HepG2 (cell line): Measurements from ENCODE around the gene APBB3. TPM values are rescaled to one million over a fixed set of nuclear protein-coding genes. Genes with fewer than 3 reads are reported as not detected.

Experiments
- ATAC-seq: fragments of 200-7000 bp; cut with Tn5 transposase; 3 replicates; pipeline ENCODE4 v1.9.1; 2020; ENCODE audit warnings: mild to moderate bottlenecking, moderate library complexity
- BruUV-seq: library from RNA; stranded (reverse); fragments of 400-500 nt; replicated peaks from 2 replicates; lab custom pipeline; 2021; lab: Mats Ljungman, UMichigan
- CTCF ChIA-PET: fragments of 300-600 bp; formaldehyde crosslinking; extraction: SDS; loops from one replicate; lab custom pipeline; 2021; ENCODE audit warnings: low total read pairs, inconsistent platforms, low intra/inter-chr PET ratio; lab: Yijun Ruan, JAX
- POLR2A ChIA-PET: fragments of 350-600 bp; sonication (Branson Sonifier 250); formaldehyde crosslinking; loops from one replicate; lab custom pipeline; 2020; ENCODE audit warnings: antibody characterized with exemption, inconsistent platforms; lab: Yijun Ruan, JAX
- DNase-seq: peaks from one replicate; pipeline ENCODE4 v3.0.0-alpha.2; 2015; ENCODE audit warnings: low spot score
- FAIRE-seq: peaks from 3 replicates; lab custom pipeline; 2011; peaks lifted over from hg19 to GRCh38; lab: Jason Lieb, UNC
- H2AFZ ChIP-seq: one replicate; pipeline ENCODE4 v1.6.1; 2011; ENCODE audit warnings: low read length, inconsistent platforms
- H3K27ac ChIP-seq: fragments of 300-600 bp; 3 replicates; pipeline ENCODE4 v1.8.0; 2011; ENCODE audit warnings: mixed run types, mild to moderate bottlenecking, mixed read lengths, low read length, inconsistent platforms; ENCODE audit not compliant: insufficient read depth; ENCODE audit errors: extremely low read length
- H3K27me3 ChIP-seq, 2 experiments: fragments of 200-600 bp in 1 of 2; 2 replicates in 1 of 2; 3 replicates in 1 of 2; pipeline versions ENCODE4 v1.6.0 to v1.8.0; 2011; ENCODE audit warnings: low read length in 2 of 2, mild to moderate bottlenecking in 2 of 2, moderate library complexity in 2 of 2, inconsistent platforms in 1 of 2; ENCODE audit not compliant: insufficient read depth in 2 of 2, control insufficient read depth in 1 of 2
- H3K36me3 ChIP-seq, 2 experiments: fragments of 200-600 bp in 1 of 2; replicated peaks in 1 of 2; 2 replicates in 1 of 2; 3 replicates in 1 of 2; pipeline versions ENCODE4 v1.5.1 to v1.8.0; 2011; ENCODE audit warnings: low read length in 2 of 2, inconsistent platforms in 1 of 2; ENCODE audit not compliant: insufficient read depth in 2 of 2, control insufficient read depth in 1 of 2
- H3K4me1 ChIP-seq: 2 replicates; pipeline ENCODE4 v1.5.1; 2012; ENCODE audit warnings: low read length, inconsistent platforms; ENCODE audit not compliant: insufficient read depth
- H3K4me2 ChIP-seq: 2 replicates; pipeline ENCODE4 v1.6.0; 2011; ENCODE audit warnings: low read depth, low read length, inconsistent platforms
- H3K4me3 ChIP-seq, 3 experiments: fragments of 200-600 bp in 1 of 3; sonication (generic), shearing (Covaris generic) in 1 of 3; replicated peaks in 1 of 3; 2 replicates each; pipeline ENCODE4 v1.5.1; 2011 to 2016; ENCODE audit warnings: low read length in 3 of 3, inconsistent platforms in 2 of 3, low read depth in 2 of 3, mild to moderate bottlenecking in 2 of 3, control low read depth in 1 of 3, mixed read lengths in 1 of 3; ENCODE audit not compliant: insufficient read depth in 1 of 3
- H3K79me2 ChIP-seq: one replicate; pipeline ENCODE4 v1.6.1; 2011; ENCODE audit warnings: low read length, inconsistent platforms; ENCODE audit not compliant: insufficient read depth
- H3K9ac ChIP-seq: 2 replicates; pipeline ENCODE4 v1.6.0; 2011; ENCODE audit warnings: mild to moderate bottlenecking, low read depth, low read length, inconsistent platforms; ENCODE audit not compliant: insufficient read depth
- H3K9me3 ChIP-seq: 2 replicates; pipeline ENCODE4 v1.5.1; 2012; ENCODE audit warnings: mild to moderate bottlenecking, low read length
- H4K20me1 ChIP-seq: 2 replicates; pipeline ENCODE4 v1.6.0; 2011; ENCODE audit warnings: inconsistent platforms, mild to moderate bottlenecking, low read length, moderate library complexity; ENCODE audit not compliant: insufficient read depth
- ARNT ChIP-seq: fragments of 450-650 bp; IDR thresholded peaks from 2 replicates; pipeline ENCODE4 v1.6.1; 2017
- EHMT2 ChIP-seq: fragments of 200-600 bp; sonication (generic); IDR thresholded peaks from 2 replicates; pipeline ENCODE4 v1.7.0; 2017; ENCODE audit warnings: antibody characterized with exemption, low read depth, low read length, borderline replicate concordance
- FOXJ3 ChIP-seq: sonication (generic); formaldehyde crosslinking; IDR thresholded peaks from 2 replicates; pipeline ENCODE4 v1.4.0; 2020; ENCODE audit warnings: missing genetic modification reagents, mild to moderate bottlenecking, borderline replicate concordance
- HNF4G ChIP-seq, 2 experiments: sonication (generic) in 1 of 2; formaldehyde crosslinking in 1 of 2; IDR thresholded peaks; 2 replicates each; pipeline versions ENCODE4 v1.4.0 to v1.6.1; 2011 to 2020; ENCODE audit warnings: borderline replicate concordance in 2 of 2, low read depth in 2 of 2, mild to moderate bottlenecking in 2 of 2, low read length in 1 of 2, missing genetic modification reagents in 1 of 2, moderate library complexity in 1 of 2
- KDM6A ChIP-seq: IDR thresholded peaks from 2 replicates; pipeline ENCODE4 v1.6.1; 2016; ENCODE audit warnings: low read depth
- MTA1 ChIP-seq: sonication (generic); formaldehyde crosslinking; IDR thresholded peaks from 2 replicates; pipeline ENCODE4 v1.4.0; 2020; ENCODE audit warnings: missing genetic modification reagents, mild to moderate bottlenecking, borderline replicate concordance
- MTF1 ChIP-seq: sonication (generic); formaldehyde crosslinking; IDR thresholded peaks from 2 replicates; pipeline ENCODE4 v1.5.0; 2020; ENCODE audit warnings: missing genetic modification reagents
- NFKB2 ChIP-seq: sonication (generic); formaldehyde crosslinking; IDR thresholded peaks from 2 replicates; pipeline ENCODE4 v1.4.0; 2020; ENCODE audit warnings: missing genetic modification reagents, borderline replicate concordance
- POGZ ChIP-seq: sonication (generic); formaldehyde crosslinking; IDR thresholded peaks from 2 replicates; pipeline ENCODE4 v1.4.0; 2020; ENCODE audit warnings: mild to moderate bottlenecking, missing genetic modification reagents
- RARG ChIP-seq: sonication (generic); formaldehyde crosslinking; IDR thresholded peaks from 2 replicates; pipeline ENCODE4 v1.4.0; 2020; ENCODE audit warnings: low read depth, mild to moderate bottlenecking, missing genetic modification reagents
- TP53 ChIP-seq: sonication (generic); formaldehyde crosslinking; conservative IDR thresholded peaks from 2 replicates; pipeline ENCODE4 v1.4.0; 2020; ENCODE audit warnings: missing genetic modification reagents
- ZBTB21 ChIP-seq: sonication (generic); formaldehyde crosslinking; IDR thresholded peaks from 2 replicates; pipeline ENCODE4 v1.4.0; 2020; ENCODE audit warnings: missing genetic modification reagents
- ZNF282 ChIP-seq: fragments of 450-650 bp; IDR thresholded peaks from 2 replicates; pipeline ENCODE4 v1.6.1; 2018; ENCODE audit not compliant: partially characterized antibody
- ZNF326 ChIP-seq: sonication (generic); formaldehyde crosslinking; IDR thresholded peaks from 2 replicates; pipeline ENCODE4 v1.4.0; 2020; ENCODE audit warnings: missing genetic modification reagents, borderline replicate concordance
- ZNF484 ChIP-seq: sonication (generic); formaldehyde crosslinking; IDR thresholded peaks from 2 replicates; pipeline ENCODE4 v1.5.1; 2020; ENCODE audit warnings: mild to moderate bottlenecking, low read depth, missing genetic modification reagents, borderline replicate concordance
- WGBS: methylation state at CpG from one replicate; pipeline ENCODE4 v1.1.6; 2017; ENCODE audit warnings: low lambda C conversion rate; 5-methylcytosine and 5-hydroxymethylcytosine counted together
- in situ Hi-C: cut with HindIII; loops from 2 replicates; pipeline ENCODE4 v1.10.0; 2017; ENCODE audit warnings: low pct_unique_long_range_greater_than_20kb; ENCODE audit not compliant: extremely low pct_ligation_motif_present
- intact Hi-C: fragments of 100-400 bp; cut with micrococcal nuclease; formaldehyde crosslinking; loops from one replicate; pipeline ENCODE4 v1.10.0; 2022; ENCODE audit not compliant: unreplicated experiment
- polyA plus RNA-seq, 8 experiments: library from polyadenylated mRNA; depleted of rRNA in 3 of 8; stranded (reverse) in 7 of 8; unstranded in 1 of 8; fragments of >200 nt; fragmentation: Illumina TruSeq in 4 of 8; extraction: Trizol in 4 of 8; gene quantifications; 2 replicates each; pipeline versions ENCODE4 v1.2.1 to v1.2.3, GENCODE V29; 2011 to 2016; ENCODE audit warnings: low read depth in 4 of 8, missing spikeins in 1 of 8, mixed read lengths in 1 of 8; ENCODE audit not compliant: insufficient read depth in 1 of 8
- total RNA-seq, 5 experiments: library from RNA; depleted of rRNA; stranded (reverse); fragments of >200 nt; fragmentation: Illumina TruSeq; extraction: Trizol; gene quantifications; 2 replicates each; pipeline ENCODE4 v1.2.3, GENCODE V29; 2016; ENCODE audit warnings: low read depth in 1 of 5
- TF ChIP-seq, protein P1 (sequence below): sonication (generic); formaldehyde crosslinking; IDR thresholded peaks from 2 replicates; pipeline ENCODE4 v1.4.0; 2020; ENCODE audit warnings: low read depth, mild to moderate bottlenecking, missing genetic modification reagents

The APBB3 gene
- total and polyA plus RNA-seq, 2 of the 13 experiments (the other 11 are each of a cell fraction or from before 2014, with no cell fraction given): 0.38 to 0.78 TPM

DNA sequence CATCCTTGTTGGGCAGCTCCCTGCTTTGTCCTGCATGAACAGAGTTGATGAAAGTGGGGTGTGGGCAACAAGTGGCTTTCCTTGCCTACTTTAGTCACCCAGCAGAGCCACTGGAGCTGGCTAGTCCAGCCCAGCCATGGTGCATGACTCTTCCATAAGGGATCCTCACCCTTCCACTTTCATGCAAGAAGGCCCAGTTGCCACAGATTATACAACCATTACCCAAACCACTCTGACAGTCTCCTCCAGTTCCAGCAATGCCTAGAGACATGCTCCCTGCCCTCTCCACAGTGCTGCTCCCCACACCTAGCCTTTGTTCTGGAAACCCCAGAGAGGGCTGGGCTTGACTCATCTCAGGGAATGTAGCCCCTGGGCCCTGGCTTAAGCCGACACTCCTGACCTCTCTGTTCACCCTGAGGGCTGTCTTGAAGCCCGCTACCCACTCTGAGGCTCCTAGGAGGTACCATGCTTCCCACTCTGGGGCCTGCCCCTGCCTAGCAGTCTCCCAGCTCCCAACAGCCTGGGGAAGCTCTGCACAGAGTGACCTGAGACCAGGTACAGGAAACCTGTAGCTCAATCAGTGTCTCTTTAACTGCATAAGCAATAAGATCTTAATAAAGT is 4.2 kb upstream of the APBB3 start:
- DNase-seq (no peak), ATAC-seq (no peak), FAIRE-seq (no peak)
- no peak for TF ChIP-seq ZNF326
- no peak for TF ChIP-seq RARG (CRISPR knock-in tag)
- TF ChIP-seq FOXJ3 (CRISPR knock-in tag): no peak
- no peak for TF ChIP-seq ZNF282
- TF ChIP-seq MTF1 (CRISPR knock-in tag): no peak
- no peak for TF ChIP-seq ARNT
- no peak for TF ChIP-seq KDM6A (CRISPR knock-in tag)
- TF ChIP-seq NFKB2 (CRISPR knock-in tag): no peak
- no peak for TF ChIP-seq TP53 (CRISPR knock-in tag)
- TF ChIP-seq MTA1 (CRISPR knock-in tag): no peak
- TF ChIP-seq ZNF484 (CRISPR knock-in tag): no peak
- TF ChIP-seq HNF4G (IDR thresholded peaks at IDR 0.05; ENCODE audit: borderline replicate concordance, low read depth, low read length): no peak
- no peak for TF ChIP-seq HNF4G (CRISPR knock-in tag; IDR thresholded peaks at IDR 0.05; ENCODE audit: borderline replicate concordance, low read depth)
- TF ChIP-seq EHMT2: no peak
- no peak for TF ChIP-seq POGZ (CRISPR knock-in tag)
- TF ChIP-seq, protein P1, sequence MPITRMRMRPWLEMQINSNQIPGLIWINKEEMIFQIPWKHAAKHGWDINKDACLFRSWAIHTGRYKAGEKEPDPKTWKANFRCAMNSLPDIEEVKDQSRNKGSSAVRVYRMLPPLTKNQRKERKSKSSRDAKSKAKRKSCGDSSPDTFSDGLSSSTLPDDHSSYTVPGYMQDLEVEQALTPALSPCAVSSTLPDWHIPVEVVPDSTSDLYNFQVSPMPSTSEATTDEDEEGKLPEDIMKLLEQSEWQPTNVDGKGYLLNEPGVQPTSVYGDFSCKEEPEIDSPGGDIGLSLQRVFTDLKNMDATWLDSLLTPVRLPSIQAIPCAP (CRISPR knock-in tag): no peak
- no peak for TF ChIP-seq ZBTB21 (CRISPR knock-in tag)
- no peak overlapping the region for H2AFZ ChIP-seq
- no peaks in the 10 kb centered on the region for H3K36me3 ChIP-seq
- H3K4me3 ChIP-seq: no peak overlapping the region
- peaks cover 32% of the 10 kb centered on the region for H3K4me1 ChIP-seq
- in situ Hi-C loops (loop anchor here (10.0 kb wide), 1 partner anchor 156 kb away; no protein-coding TSS in a partner anchor), intact Hi-C loops (no loop called here)
- no peak overlapping the region for H3K27ac ChIP-seq
- no peaks in the 10 kb centered on the region for H3K79me2 ChIP-seq
- no peaks in the 10 kb centered on the region for H3K9me3 ChIP-seq
- no peak overlapping the region for H3K9ac ChIP-seq
- ChIA-PET POLR2A (no interaction called here), CTCF (no interaction called here)
- no peaks in the 10 kb centered on the region for H4K20me1 ChIP-seq
- 68% methylated on average over 2 of the region's 2 CpGs for WGBS
- H3K27me3 ChIP-seq: peaks cover 0 to 4% of the 10 kb centered on the region in 2 experiments; a peak in 1 of 5 replicates
- H3K4me2 ChIP-seq: no peak overlapping the region
- no TSS peak for BruUV-seq
